ENCODE results near the gene PRICKLE1.

Gene PRICKLE1

GRCh38 chr12:42458575-42458974, 131.0 kb downstream of the PRICKLE1 start:
- CTCF ChIA-PET = no interaction called here
- H3K27ac Mint-ChIP-seq = no peak overlapping the region
- no peaks in the 10 kb centered on the region for H3K9me3 Mint-ChIP-seq
- H3K36me3 Mint-ChIP-seq = no peaks in the 10 kb centered on the region
- no peaks in the 10 kb centered on the region for H3K4me1 Mint-ChIP-seq
- H3K27me3 Mint-ChIP-seq = peaks cover 3% of the 10 kb centered on the region
- no peak for DNase-seq
- no peak overlapping the region for H3K4me3 Mint-ChIP-seq

- H3K4me1 Mint-ChIP-seq = no peaks in the 10 kb centered on the region
- CTCF ChIA-PET = no interaction called here
- no peak overlapping the region for H3K27ac Mint-ChIP-seq
Observed at GRCh38 chr12:42450248-42450647, 139.3 kb downstream of the PRICKLE1 start.

GRCh38 chr12:42448841-42449240, 140.7 kb downstream of the PRICKLE1 start:
- Mint-ChIP-seq H3K36me3 (peaks cover 32% of the 10 kb centered on the region), H3K4me3 (no peak overlapping the region), H3K27ac (no peak overlapping the region), H3K9me3 (no peaks in the 10 kb centered on the region), H3K27me3 (no peaks in the 10 kb centered on the region), H3K4me1 (no peaks in the 10 kb centered on the region)
- CTCF ChIA-PET = no interaction called here
- DNase-seq = no peak

More at GRCh38 chr12:42450248-42450647, 139.3 kb downstream of the PRICKLE1 start:
- DNase-seq = no peak
- H3K27me3 Mint-ChIP-seq = no peaks in the 10 kb centered on the region
- no peak overlapping the region for H3K4me3 Mint-ChIP-seq
- H3K36me3 Mint-ChIP-seq = peaks cover 22% of the 10 kb centered on the region
- H3K9me3 Mint-ChIP-seq = no peaks in the 10 kb centered on the region

GRCh38 chr12:42447371-42447786, 142.2 kb downstream of the PRICKLE1 start:
- CTCF ChIA-PET = interaction anchor here (0.5 kb wide), 1 partner anchor 113 kb away, joined by 3 read pairs; no protein-coding TSS in a partner anchor
- no peak overlapping the region for H3K4me3 Mint-ChIP-seq
- no peaks in the 10 kb centered on the region for H3K9me3 Mint-ChIP-seq
- H3K27me3 Mint-ChIP-seq = no peaks in the 10 kb centered on the region
- H3K27ac Mint-ChIP-seq = no peak overlapping the region
- H3K36me3 Mint-ChIP-seq = peaks cover 43% of the 10 kb centered on the region
- no peak for DNase-seq
- H3K4me1 Mint-ChIP-seq = no peaks in the 10 kb centered on the region

DNA sequence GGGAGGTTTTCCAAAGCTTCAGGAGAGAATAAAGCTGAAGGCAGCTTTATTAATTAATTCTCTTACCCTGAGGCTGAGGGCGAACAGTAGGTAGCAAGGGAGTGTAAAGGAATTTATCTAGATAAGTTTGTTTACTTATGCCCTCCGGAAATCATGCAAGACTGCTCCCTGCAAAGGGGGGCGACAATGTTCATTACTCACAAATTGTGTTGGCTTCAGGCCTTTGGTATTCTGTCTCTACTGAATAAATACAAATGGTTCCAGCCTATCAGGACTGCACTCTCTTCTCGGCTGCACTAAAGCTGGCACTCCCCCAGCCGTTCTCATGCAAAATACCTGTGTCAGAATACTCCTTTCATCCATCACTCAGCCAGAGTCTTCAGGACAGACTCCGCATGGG, 142.8 kb downstream of the PRICKLE1 start:
- peaks cover 47% of the 10 kb centered on the region for H3K36me3 Mint-ChIP-seq
- H3K27me3 Mint-ChIP-seq = no peaks in the 10 kb centered on the region
- CTCF ChIA-PET = interaction anchor here (0.5 kb wide), 1 partner anchor 112 kb away, joined by 3 read pairs; no protein-coding TSS in a partner anchor
- H3K9me3 Mint-ChIP-seq = no peaks in the 10 kb centered on the region
- H3K4me3 Mint-ChIP-seq = no peak overlapping the region
- no peak for DNase-seq
- H3K27ac Mint-ChIP-seq = no peak overlapping the region
- no peaks in the 10 kb centered on the region for H3K4me1 Mint-ChIP-seq

GRCh38 chr12:42445891-42446290, 143.7 kb downstream of the PRICKLE1 start:
- CTCF ChIA-PET = no interaction called here
- H3K27me3 Mint-ChIP-seq = no peaks in the 10 kb centered on the region
- H3K4me1 Mint-ChIP-seq = no peaks in the 10 kb centered on the region
- no peak overlapping the region for H3K27ac Mint-ChIP-seq
- DNase-seq = no peak
- H3K9me3 Mint-ChIP-seq = no peaks in the 10 kb centered on the region
- no peak overlapping the region for H3K4me3 Mint-ChIP-seq
- peaks cover 51% of the 10 kb centered on the region for H3K36me3 Mint-ChIP-seq

DNA sequence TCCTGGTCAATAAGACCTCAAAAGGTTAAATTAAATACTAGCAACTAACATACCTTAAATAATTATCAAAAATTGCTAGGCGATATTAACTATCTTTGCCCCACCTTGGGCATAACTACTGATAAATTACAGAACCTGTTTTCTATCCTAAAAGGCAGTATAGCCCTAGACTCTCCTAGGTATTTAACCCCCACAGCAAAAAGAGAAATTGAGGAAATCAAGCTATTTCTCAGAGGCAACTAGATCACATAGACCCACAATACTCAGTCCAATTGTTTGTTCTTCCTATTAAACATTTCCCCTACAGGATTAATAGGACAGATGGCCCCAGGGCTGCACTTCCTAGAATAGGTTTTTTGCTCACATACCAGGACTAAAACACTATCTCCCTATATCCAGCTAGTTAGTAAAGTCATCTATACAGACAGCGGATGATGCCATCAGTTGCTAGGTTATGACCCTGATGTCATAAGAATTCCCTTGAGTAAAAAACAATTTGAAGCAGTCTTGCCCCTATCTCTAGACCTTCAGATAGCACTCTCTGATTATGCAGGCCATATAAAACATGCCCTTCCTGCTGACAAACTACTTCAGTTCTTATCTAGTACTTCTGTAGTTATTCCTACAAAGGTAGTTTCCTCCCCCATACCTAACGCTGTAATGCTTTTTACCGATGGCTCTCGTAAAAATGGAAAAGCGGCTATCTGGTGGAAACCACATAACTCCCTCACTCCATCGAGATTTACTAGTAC, 145.2 kb downstream of the PRICKLE1 start:
- CTCF ChIA-PET = no interaction called here
- no peak overlapping the region for H3K27ac Mint-ChIP-seq
- no peaks in the 10 kb centered on the region for H3K27me3 Mint-ChIP-seq

DNA sequence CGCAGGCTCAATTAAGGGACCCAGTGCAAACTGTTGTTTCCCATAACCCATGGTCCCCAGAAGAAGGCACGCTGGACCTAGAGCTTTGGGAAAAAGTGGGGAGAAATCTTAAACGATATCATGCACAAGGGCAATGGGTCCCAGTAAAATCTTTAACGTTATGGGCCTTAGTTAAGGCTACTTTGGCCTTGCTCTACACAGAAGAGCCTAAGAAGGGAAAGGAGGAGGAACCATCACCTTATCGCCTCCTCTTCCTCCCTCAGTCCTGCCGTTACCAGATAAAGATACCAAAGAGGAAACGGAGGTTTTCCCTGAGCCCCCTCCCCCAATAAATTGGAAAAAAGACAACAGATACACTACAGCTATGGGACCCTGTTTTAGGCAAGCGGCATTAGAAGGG, 146.7 kb downstream of the PRICKLE1 start:
- CTCF ChIA-PET = no interaction called here
- Mint-ChIP-seq H3K9me3 (no peaks in the 10 kb centered on the region), H3K4me1 (no peaks in the 10 kb centered on the region), H3K36me3 (peaks cover 53% of the 10 kb centered on the region), H3K27me3 (no peaks in the 10 kb centered on the region), H3K4me3 (no peak overlapping the region), H3K27ac (no peak overlapping the region)
- DNase-seq = no peak

More for the DNA sequence above, 145.2 kb downstream of the PRICKLE1 start:
- Mint-ChIP-seq H3K36me3 (peaks cover 52% of the 10 kb centered on the region), H3K9me3 (no peaks in the 10 kb centered on the region), H3K4me1 (no peaks in the 10 kb centered on the region), H3K4me3 (no peak overlapping the region)
- DNase-seq = no peak

DNA sequence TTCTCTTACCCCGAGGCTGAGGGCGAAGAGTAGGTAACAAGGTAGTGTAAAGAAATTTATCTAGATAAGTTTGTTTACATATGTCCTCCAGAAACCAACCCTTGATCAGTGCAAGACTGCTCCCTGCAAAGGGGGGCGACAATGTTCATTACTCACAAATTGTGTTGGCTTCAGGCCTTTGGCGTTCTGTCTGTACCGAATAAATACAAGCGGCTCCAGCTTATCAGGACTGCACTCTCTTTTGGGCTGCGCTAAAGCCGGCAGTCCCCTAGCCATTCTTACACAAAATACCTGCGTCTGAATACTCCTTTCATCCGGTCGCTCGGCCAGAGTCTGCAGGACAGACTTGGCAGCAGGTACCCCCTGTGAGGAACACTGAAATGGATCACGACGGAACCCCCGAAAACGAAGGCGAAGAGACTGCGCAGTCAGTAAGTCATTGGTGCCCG, 147.2 kb downstream of the PRICKLE1 start:
- Mint-ChIP-seq H3K27ac (no peak overlapping the region), H3K36me3 (peaks cover 52% of the 10 kb centered on the region), H3K27me3 (no peaks in the 10 kb centered on the region), H3K4me1 (no peaks in the 10 kb centered on the region), H3K4me3 (no peak overlapping the region), H3K9me3 (no peaks in the 10 kb centered on the region)
- CTCF ChIA-PET = no interaction called here
- no peak for DNase-seq

DNA sequence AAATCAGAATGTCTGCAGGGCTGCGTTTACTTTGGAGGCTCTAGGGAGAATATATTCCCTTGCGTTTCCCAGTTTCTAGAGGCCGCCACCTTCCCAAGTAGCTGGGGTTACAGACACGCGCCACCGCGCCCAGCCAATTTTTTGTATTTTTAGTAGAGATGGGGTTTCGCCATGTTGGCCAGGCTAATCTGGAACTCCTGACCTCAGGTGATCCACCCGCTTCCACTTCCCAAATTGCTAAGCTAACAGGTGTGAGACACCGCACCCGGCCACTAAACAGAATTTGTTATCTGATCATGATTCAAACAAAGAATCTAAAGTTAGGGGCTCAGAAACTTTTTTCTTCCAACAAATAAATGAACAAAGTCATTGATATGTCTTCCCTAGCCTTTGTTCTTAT, 148.9 kb downstream of the PRICKLE1 start:
- no peaks in the 10 kb centered on the region for H3K4me1 Mint-ChIP-seq
- CTCF ChIA-PET = no interaction called here
- peaks cover 50% of the 10 kb centered on the region for H3K36me3 Mint-ChIP-seq

DNA sequence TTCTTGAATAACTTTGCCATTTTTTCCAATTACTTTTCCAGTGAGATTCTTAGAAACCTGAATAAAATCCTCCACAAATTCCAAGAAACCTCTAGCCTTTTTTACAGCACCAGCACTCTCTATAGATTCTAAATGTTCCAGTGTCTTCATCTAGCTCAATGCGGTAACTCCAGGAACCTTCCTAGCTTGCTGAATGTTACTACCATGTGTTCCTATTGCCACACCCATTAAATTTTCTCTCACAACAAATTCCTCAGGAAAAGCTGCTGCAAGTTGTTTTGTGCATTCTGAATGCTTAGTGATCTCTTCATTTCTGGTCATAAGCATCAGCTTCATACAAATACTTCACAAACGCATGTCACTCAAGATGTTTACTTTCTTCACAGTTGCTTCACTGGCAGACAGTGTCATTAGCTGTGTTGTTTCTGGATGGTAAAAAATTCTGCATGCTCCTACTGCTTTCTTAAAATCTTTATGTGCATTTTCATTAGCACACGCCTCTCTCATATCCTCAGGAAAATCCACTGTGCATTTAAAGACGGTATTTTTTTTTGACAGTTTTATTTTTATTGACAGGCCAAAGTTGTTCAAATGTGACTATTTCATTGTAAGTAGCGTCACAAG, 156.9 kb downstream of the PRICKLE1 start:
- H3K4me1 Mint-ChIP-seq = no peaks in the 10 kb centered on the region
- DNase-seq = no peak
- H3K36me3 Mint-ChIP-seq = peaks cover 32% of the 10 kb centered on the region
- no peaks in the 10 kb centered on the region for H3K9me3 Mint-ChIP-seq
- H3K27me3 Mint-ChIP-seq = no peaks in the 10 kb centered on the region
- no peak overlapping the region for H3K27ac Mint-ChIP-seq
- no peak overlapping the region for H3K4me3 Mint-ChIP-seq
- CTCF ChIA-PET = no interaction called here

More for the DNA sequence above, 148.9 kb downstream of the PRICKLE1 start:
- H3K9me3 Mint-ChIP-seq = no peaks in the 10 kb centered on the region
- no peak overlapping the region for H3K27ac Mint-ChIP-seq
- no peak for DNase-seq
- no peak overlapping the region for H3K4me3 Mint-ChIP-seq
- H3K27me3 Mint-ChIP-seq = no peaks in the 10 kb centered on the region

DNA sequence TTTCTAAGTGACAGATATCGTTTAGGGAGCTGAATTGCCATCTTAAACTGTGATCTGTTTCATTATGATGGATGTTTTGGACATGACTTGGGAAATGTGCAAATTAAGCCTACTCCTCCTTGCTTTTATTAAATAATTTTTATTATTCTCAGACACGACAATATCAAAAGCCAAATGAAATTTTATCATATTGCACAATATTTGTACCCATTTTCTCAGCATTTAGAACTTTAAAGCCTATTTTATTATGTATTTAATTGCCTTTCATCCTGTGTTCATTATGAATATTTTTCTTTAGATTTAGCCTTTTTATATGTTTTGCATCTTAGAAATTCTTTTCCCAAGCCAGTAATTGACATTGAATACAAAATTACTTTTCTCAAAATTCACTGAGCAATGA, 160.7 kb downstream of the PRICKLE1 start:
- CTCF ChIA-PET = no interaction called here
- Mint-ChIP-seq H3K36me3 (peaks cover 39% of the 10 kb centered on the region), H3K4me1 (peaks cover 2% of the 10 kb centered on the region), H3K9me3 (no peaks in the 10 kb centered on the region), H3K27me3 (no peaks in the 10 kb centered on the region), H3K27ac (no peak overlapping the region), H3K4me3 (no peak overlapping the region)
- no peak for DNase-seq

DNA sequence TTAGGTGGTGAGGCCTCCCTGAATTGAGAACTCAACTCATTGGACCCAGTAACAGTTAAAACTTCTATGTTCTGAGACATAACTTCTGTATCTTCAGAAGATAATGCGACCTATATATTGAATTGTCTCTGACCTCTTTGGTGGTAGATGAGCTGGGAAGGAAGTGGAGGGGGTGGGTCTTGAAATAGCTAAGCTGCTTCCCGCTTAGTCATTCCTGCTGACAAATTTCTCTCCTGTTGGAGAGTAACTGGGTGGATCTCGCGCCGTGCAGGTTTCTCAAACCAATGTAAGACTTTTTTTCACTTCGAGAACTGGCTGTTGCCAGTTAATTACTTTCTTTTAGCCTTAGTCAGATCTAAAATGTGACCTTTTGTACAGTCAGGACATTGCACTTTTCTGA, 162.8 kb downstream of the PRICKLE1 start:
- Mint-ChIP-seq H3K9me3 (no peaks in the 10 kb centered on the region), H3K27ac (no peak overlapping the region), H3K4me3 (no peak overlapping the region), H3K27me3 (no peaks in the 10 kb centered on the region), H3K36me3 (peaks cover 26% of the 10 kb centered on the region), H3K4me1 (peaks cover 2% of the 10 kb centered on the region)
- CTCF ChIA-PET = no interaction called here
- no peak for DNase-seq

DNA sequence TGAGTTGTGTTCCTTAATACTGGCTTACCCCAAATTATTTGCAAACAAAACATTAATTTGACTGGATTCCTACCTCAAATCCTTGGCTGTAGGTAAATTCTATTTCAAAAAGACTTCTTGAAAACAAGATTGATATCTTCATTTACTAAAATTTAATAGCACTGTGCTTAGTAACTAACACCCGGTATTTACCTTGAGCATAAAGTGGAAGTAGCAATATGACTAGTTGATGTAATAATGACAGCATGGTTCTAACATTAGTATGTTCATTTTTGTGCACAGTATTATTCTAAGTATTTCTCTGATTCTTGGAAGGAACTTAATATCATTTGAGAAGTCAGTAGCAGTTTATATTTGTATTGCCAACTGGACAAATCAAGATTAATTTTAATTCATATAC, 166.8 kb downstream of the PRICKLE1 start:
- peaks cover 15% of the 10 kb centered on the region for H3K36me3 Mint-ChIP-seq
- CTCF ChIA-PET = no interaction called here
- no peak overlapping the region for H3K27ac Mint-ChIP-seq
- no peaks in the 10 kb centered on the region for H3K27me3 Mint-ChIP-seq
- no peak for DNase-seq
- peaks cover 14% of the 10 kb centered on the region for H3K4me1 Mint-ChIP-seq
- no peak overlapping the region for H3K4me3 Mint-ChIP-seq
- H3K9me3 Mint-ChIP-seq = no peaks in the 10 kb centered on the region

Measured in activated naive CD4-positive, alpha-beta T cell treated with anti-CD3 and anti-CD28 coated beads, Interleukin-2, amount 10 ng/mL, durations not matched to agents 7 days and 5 days (primary cell).